GM12873 (cell line): ENCODE measurements around the gene MEGF11.
A peak's percentile ranks its signal among the peaks of the same experiment; 100 is the strongest.

Experiments
- CTCF ChIP-seq: IDR thresholded peaks from 2 replicates; pipeline ENCODE4 v1.5.1; 2012; ENCODE audit warnings: low read depth, mild to moderate bottlenecking, moderate library complexity, low read length, control low read depth; ENCODE audit not compliant: insufficient read depth; ENCODE audit errors: missing control alignments

MEGF11 gene

GRCh38 chr15:66095871-66096687 lies 157.5 kb downstream of the MEGF11 start:
- no peak for TF ChIP-seq CTCF

- TF ChIP-seq CTCF, result no peak
Observed at GRCh38 chr15:66094331-66094730, 159.2 kb downstream of the MEGF11 start.

GRCh38 chr15:66092053-66093016 lies 161.2 kb downstream of the MEGF11 start:
- TF ChIP-seq CTCF, result no peak

GRCh38 chr15:66089509-66089908 lies 164.0 kb downstream of the MEGF11 start:
- TF ChIP-seq CTCF, result no peak

GRCh38 chr15:66089049-66089448 lies 164.5 kb downstream of the MEGF11 start:
- no peak for TF ChIP-seq CTCF

- TF ChIP-seq CTCF, result peak; percentile 45
Observed at GRCh38 chr15:66085128-66085527, 168.4 kb downstream of the MEGF11 start.

GRCh38 chr15:66084704-66085103 lies 168.8 kb downstream of the MEGF11 start:
- no peak for TF ChIP-seq CTCF
